Activated naive CD8-positive, alpha-beta T cell treated with anti-CD3 and anti-CD28 coated beads for 36 hours (primary cell): Measurements from ENCODE around the gene LY6G6D. TPM values are rescaled to one million over a fixed set of nuclear protein-coding genes. Genes with fewer than 3 reads are reported as not detected.

ENCODE experiments used
- DNase-seq: peaks from one replicate; pipeline ENCODE4 v3.0.0; 2021
- H3K27ac Mint-ChIP-seq: one replicate; pipeline ENCODE4 v1.8.0; 2022; ENCODE audit warnings: mild to moderate bottlenecking, moderate library complexity, mixed read lengths
- H3K27me3 Mint-ChIP-seq: one replicate; pipeline ENCODE4 v1.8.0; 2022; ENCODE audit warnings: mild to moderate bottlenecking, mixed read lengths
- H3K36me3 Mint-ChIP-seq: one replicate; pipeline ENCODE4 v1.8.0; 2021; ENCODE audit warnings: mild to moderate bottlenecking, mixed read lengths
- H3K4me1 Mint-ChIP-seq: one replicate; pipeline ENCODE4 v1.8.0; 2021; ENCODE audit warnings: mixed read lengths
- H3K4me3 Mint-ChIP-seq: one replicate; pipeline ENCODE4 v1.8.0; 2022; ENCODE audit warnings: mild to moderate bottlenecking, moderate library complexity, mixed read lengths
- H3K9me3 Mint-ChIP-seq: one replicate; pipeline ENCODE4 v1.8.0; 2022; ENCODE audit warnings: mixed read lengths
- total RNA-seq, 2 experiments: library from RNA; stranded (reverse); gene quantifications; one replicate each; pipeline ENCODE4 v1.2.3, GENCODE V29; 2021

The LY6G6D gene, protein sequence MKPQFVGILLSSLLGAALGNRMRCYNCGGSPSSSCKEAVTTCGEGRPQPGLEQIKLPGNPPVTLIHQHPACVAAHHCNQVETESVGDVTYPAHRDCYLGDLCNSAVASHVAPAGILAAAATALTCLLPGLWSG
- not detected for total RNA-seq

DNA sequence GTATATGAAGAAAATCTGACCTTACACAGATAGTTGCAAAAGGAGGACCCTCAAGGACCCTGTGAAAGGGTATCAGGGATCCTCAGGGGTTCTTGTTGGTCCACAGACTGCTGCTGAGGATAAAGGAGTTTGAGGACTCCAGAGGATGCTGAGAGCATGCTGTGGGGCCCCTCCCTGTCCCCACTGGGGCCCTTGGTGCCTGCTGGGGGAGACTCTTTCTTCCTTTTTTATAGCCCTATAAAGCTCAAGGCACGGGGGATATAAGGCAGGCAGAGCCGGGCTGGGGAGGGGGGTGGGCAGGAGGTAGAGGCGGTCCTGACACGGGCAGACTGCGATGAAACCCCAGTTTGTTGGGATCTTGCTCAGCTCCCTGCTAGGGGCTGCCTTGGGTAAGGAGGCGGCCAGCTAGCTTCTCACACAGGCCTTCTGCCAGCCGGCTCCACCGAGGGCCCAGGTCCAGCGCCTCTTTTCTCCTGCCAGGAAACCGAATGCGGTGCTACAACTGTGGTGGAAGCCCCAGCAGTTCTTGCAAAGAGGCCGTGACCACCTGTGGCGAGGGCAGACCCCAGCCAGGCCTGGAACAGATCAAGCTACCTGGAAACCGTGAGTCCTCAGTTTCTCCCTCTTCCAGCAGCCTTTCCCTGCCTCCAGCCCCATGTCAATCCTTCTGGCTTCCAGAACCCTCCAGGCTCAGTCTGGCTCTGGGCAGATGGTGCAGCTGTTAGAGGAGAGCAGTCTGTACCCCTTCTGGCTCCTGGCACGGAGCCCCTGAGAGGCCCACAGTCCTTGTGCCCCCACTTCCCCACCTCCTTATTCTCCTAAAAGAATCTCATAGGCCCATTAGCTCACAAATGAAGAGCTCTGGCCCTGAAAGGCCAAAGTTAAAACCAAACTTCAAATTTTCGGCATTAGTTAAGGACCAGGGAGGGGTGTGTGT is at the start of gene LY6G6D:
TSS of gene LY6G6D (plus strand) at position 327 of the 937 bp plus-strand sequence. CDS start at position 335, 8 bp downstream.
- no peak for DNase-seq
- H3K27ac Mint-ChIP-seq = no peak within 1 kb of the TSS
- no peaks in the 10 kb centered on the region for H3K36me3 Mint-ChIP-seq
- no peaks in the 10 kb centered on the region for H3K27me3 Mint-ChIP-seq
- H3K4me3 Mint-ChIP-seq = no peak within 1 kb of the TSS
- no peaks in the 10 kb centered on the region for H3K9me3 Mint-ChIP-seq
- peaks cover 12% of the 10 kb centered on the region for H3K4me1 Mint-ChIP-seq

- Mint-ChIP-seq H3K27me3 (no peaks in the 10 kb centered on the region), H3K4me1 (peaks cover 48% of the 10 kb centered on the region), H3K36me3 (peaks cover 70% of the 10 kb centered on the region), H3K27ac (peak within 1 kb of the TSS; percentile 97), H3K4me3 (peak within 1 kb of the TSS; percentile 96), H3K9me3 (no peaks in the 10 kb centered on the region)
- DNase-seq = peak; percentile 98
Observed at GRCh38 chr6:31665501-31666336, 49.4 kb upstream of the LY6G6D start, which contains the start of gene CSNK2B. TSS of gene CSNK2B (plus strand) at chr6:31666080. CDS start at chr6:31666832, 752 bp downstream.

GRCh38 chr6:31666337-31666965 is 48.7 kb upstream of the LY6G6D start:
- no peak for DNase-seq
- Mint-ChIP-seq H3K9me3 (no peaks in the 10 kb centered on the region), H3K27ac (peak overlapping the region; percentile 97), H3K36me3 (peaks cover 65% of the 10 kb centered on the region), H3K4me3 (peak overlapping the region; percentile 96), H3K4me1 (peaks cover 41% of the 10 kb centered on the region), H3K27me3 (no peaks in the 10 kb centered on the region)

DNA sequence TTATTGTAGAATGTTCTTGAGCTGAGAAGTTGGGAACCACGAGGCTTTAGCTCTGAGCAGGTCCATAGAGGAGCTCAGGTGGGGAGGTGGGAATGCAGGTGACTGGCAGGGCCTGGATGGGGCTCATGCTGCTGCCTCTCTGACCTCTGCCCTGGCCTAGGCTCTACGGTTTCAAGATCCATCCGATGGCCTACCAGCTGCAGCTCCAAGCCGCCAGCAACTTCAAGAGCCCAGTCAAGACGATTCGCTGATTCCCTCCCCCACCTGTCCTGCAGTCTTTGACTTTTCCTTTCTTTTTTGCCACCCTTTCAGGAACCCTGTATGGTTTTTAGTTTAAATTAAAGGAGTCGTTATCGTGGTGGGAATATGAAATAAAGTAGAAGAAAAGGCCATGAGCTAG is 45.5 kb upstream of the LY6G6D start, which contains the start of gene LY6G5B:
TSS of gene LY6G5B (plus strand) at position 301 of the 400 bp plus-strand sequence. CDS start 975 bp downstream, outside the sequence.
- Mint-ChIP-seq H3K36me3 (peaks cover 45% of the 10 kb centered on the region), H3K27me3 (no peaks in the 10 kb centered on the region), H3K4me3 (no peak within 1 kb of the TSS), H3K27ac (peak within 1 kb of the TSS; percentile 29), H3K4me1 (peaks cover 22% of the 10 kb centered on the region), H3K9me3 (no peaks in the 10 kb centered on the region)
- DNase-seq = no peak

DNA sequence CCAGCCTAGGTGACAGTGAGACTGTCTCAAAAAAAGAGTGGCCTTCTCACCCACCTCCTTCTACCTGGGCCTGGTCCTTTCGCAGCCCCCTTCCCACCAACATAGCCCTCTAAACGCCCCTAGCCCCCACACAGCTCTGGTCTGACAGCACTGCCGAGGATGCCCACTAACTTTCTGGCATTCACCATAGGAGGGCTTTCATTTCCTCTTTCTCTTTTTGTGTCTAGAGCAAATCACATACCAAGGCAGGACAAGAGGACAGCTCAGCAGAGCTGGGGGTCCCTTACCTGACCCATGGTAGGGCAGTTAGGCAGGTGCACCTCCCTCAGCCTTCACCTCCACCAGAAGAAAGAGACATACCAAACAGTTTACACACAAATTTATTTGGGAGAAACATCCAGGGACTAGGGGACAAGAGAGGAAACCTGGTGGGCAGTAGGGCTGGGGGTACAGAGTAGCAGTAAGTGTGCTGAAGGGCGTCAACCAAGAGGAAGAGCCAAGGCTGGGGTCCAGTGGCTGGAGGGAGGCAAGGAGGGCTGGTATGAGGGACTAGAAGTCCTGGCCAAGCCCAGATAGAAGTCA is 38.7 kb upstream of the LY6G6D start:
- Mint-ChIP-seq H3K27me3 (no peaks in the 10 kb centered on the region), H3K4me1 (peaks cover 9% of the 10 kb centered on the region), H3K36me3 (peaks cover 5% of the 10 kb centered on the region), H3K4me3 (no peak overlapping the region), H3K27ac (no peak overlapping the region), H3K9me3 (no peaks in the 10 kb centered on the region)
- no peak for DNase-seq

DNA sequence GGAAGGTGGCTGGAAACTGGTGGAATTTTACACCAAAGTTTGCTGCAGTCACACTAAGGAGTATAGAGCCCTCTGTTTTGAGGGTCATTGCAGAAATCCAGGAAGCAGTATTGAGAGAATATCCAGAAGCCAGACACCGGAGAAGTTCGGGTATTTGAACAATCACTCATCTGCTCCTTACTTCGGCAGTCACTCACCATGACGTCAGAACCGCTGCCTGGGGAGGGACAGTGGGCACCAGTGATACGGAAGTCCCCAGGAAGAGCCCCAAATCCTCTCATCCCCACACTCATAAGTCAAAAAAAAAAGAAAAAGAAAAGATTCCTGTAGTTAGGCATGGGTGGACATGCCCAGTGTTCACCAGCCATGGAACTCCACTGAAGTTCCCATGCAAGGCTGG is 38.2 kb upstream of the LY6G6D start:
- H3K36me3 Mint-ChIP-seq = peaks cover 7% of the 10 kb centered on the region
- DNase-seq = no peak
- H3K4me1 Mint-ChIP-seq = peaks cover 14% of the 10 kb centered on the region
- no peak overlapping the region for H3K27ac Mint-ChIP-seq
- H3K4me3 Mint-ChIP-seq = no peak overlapping the region
- no peaks in the 10 kb centered on the region for H3K9me3 Mint-ChIP-seq
- no peaks in the 10 kb centered on the region for H3K27me3 Mint-ChIP-seq

DNA sequence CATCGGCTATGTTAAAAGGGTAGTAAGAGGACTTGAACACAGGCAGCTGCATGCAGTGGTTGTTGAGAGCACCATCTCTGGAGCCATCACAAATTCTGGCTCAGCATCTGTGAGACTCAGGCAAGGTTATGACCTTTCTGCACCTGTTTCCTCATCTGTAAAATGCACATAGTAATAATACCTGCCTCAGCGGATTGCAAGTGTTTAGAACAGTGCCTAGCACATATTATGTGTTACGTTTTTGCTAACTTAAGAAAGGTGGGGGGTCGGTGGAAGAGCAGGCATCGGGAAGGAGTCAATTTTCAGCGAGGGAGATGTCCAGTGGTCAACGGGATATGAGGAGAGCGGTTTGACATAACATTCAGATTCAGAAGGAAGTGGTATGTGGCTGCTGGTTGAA is 37.2 kb upstream of the LY6G6D start:
- no peaks in the 10 kb centered on the region for H3K9me3 Mint-ChIP-seq
- no peak overlapping the region for H3K4me3 Mint-ChIP-seq
- no peaks in the 10 kb centered on the region for H3K27me3 Mint-ChIP-seq
- H3K4me1 Mint-ChIP-seq = peaks cover 14% of the 10 kb centered on the region
- no peak for DNase-seq
- H3K36me3 Mint-ChIP-seq = peaks cover 2% of the 10 kb centered on the region
- no peak overlapping the region for H3K27ac Mint-ChIP-seq

DNA sequence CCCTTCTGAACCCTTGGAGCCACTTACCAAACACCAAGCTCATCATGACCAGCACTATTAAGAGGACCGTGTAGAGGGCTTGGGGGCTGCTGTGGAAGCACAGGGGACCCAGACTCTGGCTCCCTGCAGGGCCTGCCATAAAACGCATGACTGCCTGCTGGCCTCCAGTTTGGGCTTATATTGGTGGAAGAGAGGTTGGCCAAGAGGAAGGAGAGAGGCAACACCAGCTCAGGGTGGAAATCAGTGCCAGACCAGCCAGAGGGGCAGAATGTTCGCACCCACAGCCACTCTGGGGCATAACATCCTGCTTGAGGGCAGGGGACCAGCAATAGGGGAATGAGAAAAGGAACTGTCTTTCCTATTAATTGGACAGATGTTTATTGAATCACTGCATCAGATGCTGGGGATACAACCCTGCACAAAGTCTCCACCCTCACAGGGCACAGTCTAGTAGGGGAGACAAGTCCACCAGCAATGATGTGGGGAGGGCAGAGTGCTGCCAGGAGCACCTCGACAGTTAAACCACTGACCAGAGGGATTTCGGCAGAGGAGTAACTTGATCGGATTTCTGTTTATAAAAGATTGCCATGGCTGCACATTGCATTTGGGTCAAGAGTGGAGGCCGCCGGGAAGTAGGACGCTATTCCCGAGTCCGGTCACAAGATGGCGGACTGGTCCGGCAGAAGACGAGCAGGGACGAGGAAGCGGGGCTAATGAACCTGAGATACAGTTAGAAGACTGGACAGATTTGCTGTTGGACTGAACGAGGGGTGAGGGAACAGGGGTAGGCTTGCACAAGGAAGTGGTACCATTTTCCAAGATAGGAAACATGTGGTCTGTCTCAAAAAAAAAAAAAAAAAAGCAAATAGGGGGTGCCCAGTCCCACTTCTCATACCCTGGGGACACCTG is 34.7 kb upstream of the LY6G6D start, which contains the start of gene LY6G5C:
TSS of gene LY6G5C (minus strand) at position 842 of the 909 bp plus-strand sequence. CDS start at position 148, 694 bp downstream.
- no peaks in the 10 kb centered on the region for H3K27me3 Mint-ChIP-seq
- peak within 1 kb of the TSS; percentile 8 for H3K27ac Mint-ChIP-seq
- H3K9me3 Mint-ChIP-seq = no peaks in the 10 kb centered on the region
- DNase-seq = peak; percentile 61
- peaks cover 2% of the 10 kb centered on the region for H3K36me3 Mint-ChIP-seq
- peak within 1 kb of the TSS; percentile 65 for H3K4me3 Mint-ChIP-seq
- H3K4me1 Mint-ChIP-seq = peaks cover 14% of the 10 kb centered on the region

GRCh38 chr6:31681135-31681671 is 33.9 kb upstream of the LY6G6D start:
- H3K4me1 Mint-ChIP-seq = peaks cover 14% of the 10 kb centered on the region
- DNase-seq = peak; percentile 64
- no peaks in the 10 kb centered on the region for H3K9me3 Mint-ChIP-seq
- H3K27me3 Mint-ChIP-seq = no peaks in the 10 kb centered on the region
- H3K4me3 Mint-ChIP-seq = peak overlapping the region; percentile 65
- peaks cover 6% of the 10 kb centered on the region for H3K36me3 Mint-ChIP-seq
- peak overlapping the region; percentile 8 for H3K27ac Mint-ChIP-seq

DNA sequence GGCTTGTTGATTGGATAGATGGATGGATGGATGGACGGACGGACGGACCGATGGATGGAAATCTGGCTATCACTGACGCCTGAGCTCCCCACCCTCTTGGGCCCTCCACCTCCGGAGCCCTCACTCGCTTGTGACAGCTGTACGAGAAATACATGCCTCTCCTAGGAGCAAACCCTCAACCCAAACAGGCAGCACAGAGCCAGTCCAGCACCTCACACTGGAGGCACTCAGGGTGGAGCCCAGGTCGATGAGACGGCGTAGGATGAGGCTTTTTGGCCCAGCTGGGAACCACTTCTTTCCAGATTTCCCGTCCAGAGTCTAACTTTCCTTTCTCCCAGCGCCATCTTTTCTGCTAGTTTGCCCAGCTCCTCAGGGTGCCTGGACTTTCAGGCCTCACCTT is 31.6 kb upstream of the LY6G6D start:
- H3K27me3 Mint-ChIP-seq = no peaks in the 10 kb centered on the region
- no peaks in the 10 kb centered on the region for H3K9me3 Mint-ChIP-seq
- peaks cover 6% of the 10 kb centered on the region for H3K36me3 Mint-ChIP-seq
- DNase-seq = no peak
- H3K4me1 Mint-ChIP-seq = peaks cover 14% of the 10 kb centered on the region
- no peak overlapping the region for H3K4me3 Mint-ChIP-seq
- no peak overlapping the region for H3K27ac Mint-ChIP-seq

DNA sequence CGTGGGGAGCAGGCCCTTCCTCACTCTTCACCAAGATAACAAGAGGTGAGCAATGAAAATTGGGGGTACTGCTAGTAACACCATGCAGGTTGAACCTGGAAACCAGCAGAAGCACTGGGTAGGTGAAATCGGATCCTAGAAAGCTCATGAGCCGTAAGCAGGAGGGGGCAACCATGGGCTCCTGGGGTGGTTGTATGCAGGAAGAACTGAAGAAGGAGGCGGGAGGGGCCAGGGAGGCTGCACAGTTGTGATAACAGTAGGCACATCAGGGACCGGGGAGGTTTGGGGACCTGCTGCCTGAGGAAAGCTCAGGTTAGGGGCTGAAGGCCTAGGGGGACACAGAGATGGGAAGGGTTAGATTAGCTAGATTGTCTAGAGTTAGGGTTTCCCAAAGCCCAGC is 28.7 kb upstream of the LY6G6D start:
- H3K4me1 Mint-ChIP-seq = peaks cover 6% of the 10 kb centered on the region
- H3K27me3 Mint-ChIP-seq = no peaks in the 10 kb centered on the region
- no peak overlapping the region for H3K27ac Mint-ChIP-seq
- H3K36me3 Mint-ChIP-seq = peaks cover 5% of the 10 kb centered on the region
- DNase-seq = no peak
- H3K9me3 Mint-ChIP-seq = no peaks in the 10 kb centered on the region
- no peak overlapping the region for H3K4me3 Mint-ChIP-seq

GRCh38 chr6:31687321-31687720 is 27.8 kb upstream of the LY6G6D start:
- DNase-seq = no peak
- Mint-ChIP-seq H3K9me3 (no peaks in the 10 kb centered on the region), H3K4me3 (no peak overlapping the region), H3K4me1 (peaks cover 2% of the 10 kb centered on the region), H3K27me3 (no peaks in the 10 kb centered on the region), H3K36me3 (peaks cover 4% of the 10 kb centered on the region), H3K27ac (no peak overlapping the region)
